GM19452 (cell line): ENCODE measurements around the gene PPP1CC.
"Not testable (repeated sequence)": the region's sequence is repeated elsewhere in the genome, so short reads cannot be mapped to it uniquely, and the experiment has no call there.

Source experiments
- ATAC-seq: cut with Tn5 transposase; IDR thresholded peaks from one replicate; pipeline ENCODE4 v1.9.1; 2021; ENCODE audit not compliant: unreplicated experiment

The PPP1CC gene

DNA sequence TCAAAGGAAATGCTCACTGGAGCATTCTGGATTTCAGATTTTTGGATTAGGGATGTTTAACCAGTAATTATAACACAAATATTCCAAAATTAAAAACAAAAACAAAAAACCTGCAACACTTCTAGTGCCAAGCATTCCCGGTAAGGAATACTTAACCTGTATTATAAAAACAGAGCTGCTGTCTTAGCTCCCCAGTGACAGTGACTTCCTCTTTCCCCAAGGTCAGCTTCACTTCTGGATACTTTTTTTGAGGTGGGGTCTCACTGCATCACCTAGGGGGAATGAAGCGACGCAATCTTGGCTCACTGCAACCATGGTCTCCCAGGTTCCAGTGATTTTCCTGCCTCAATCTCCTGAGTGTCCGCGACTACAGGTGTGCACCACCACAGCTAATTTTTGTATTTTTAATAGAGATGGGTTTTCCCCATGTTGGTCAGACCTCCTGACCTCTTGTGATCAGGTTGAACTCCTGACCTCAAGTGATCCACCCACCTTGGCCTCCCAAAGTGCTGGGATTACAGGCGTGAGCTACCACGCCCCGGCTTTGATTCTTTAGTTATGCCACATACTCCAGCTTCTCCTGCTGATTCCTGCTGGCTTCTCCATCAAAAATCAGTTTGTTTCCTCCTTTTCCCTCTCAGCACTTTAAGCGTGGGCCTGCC, 15.9 kb downstream of the PPP1CC start:
- no peak for ATAC-seq

DNA sequence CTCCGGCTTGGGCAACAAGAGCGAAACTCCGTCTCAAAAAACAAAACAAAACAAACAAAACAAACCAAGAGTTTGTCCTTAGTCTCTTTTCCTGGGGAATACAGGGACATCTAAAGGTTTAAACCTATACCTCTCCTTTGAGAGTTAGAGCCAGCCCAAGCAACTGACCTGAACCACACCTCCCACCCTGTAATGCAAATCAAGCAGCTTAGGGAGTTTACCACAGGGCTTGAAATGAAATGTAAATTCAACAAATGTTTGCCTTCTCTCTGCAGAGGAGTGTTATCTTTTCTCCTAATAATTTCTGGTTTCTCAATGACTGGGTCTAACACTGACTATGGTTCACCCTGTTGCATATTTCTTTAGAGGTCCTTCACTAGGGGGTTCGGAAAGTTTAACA, 16.7 kb downstream of the PPP1CC start:
- ATAC-seq, result no peak

DNA sequence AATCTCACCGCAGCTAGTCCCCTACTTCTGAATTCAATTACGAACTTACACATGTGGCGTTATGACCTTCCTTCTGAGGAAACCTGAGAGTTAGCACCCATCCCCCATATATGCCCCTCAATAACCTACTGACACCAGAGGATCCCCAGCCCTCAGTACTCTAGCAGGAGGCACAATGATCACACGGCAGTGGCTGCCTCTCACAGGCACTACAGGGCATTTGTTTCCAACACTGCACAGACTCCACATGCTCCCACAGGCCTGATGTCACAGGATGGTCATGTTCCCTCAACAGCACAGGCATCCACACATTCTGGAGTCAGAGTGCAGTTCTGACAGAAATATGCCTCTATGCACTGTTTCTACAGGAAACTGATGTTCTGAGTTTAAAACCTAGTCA, 17.4 kb downstream of the PPP1CC start:
- ATAC-seq, result no peak

DNA sequence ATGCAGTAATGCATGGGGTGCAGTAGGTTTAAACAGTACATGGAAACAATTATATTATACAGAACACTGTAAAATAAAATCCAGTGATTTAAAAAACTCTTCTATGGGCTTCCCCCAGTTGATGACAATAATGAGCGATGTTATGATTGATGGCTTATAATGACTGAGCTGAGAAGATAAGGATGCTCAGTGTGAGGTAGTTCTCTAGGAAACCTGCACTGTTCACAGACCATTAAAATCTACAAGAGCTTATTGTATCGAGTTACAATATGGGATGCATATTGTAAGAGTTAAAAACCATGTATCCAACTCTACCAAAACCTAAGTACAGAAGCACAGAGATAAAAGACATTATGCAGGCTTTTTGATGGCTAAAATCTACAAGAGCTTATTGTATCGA, 19.8 kb downstream of the PPP1CC start:
- ATAC-seq, result not testable (repeated sequence)

DNA sequence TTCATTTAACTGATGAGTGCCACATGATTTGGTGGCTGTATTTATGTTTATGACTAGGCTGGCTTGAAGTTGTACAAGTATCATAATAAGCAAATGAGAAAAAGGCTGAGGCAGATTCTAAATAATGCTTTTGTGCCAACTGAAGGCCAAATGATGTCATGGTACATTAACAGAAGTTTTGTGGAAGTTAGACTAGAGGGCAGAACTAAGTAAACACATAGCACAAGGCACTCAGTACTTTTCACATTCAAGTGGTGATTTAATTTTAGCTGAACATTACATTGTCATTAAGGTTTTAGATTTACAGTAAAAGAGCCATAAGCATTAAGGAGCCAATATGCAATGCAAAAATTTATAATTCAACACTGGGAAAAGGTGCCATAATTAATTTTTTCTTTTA, 21.1 kb downstream of the PPP1CC start:
- ATAC-seq, result no peak

DNA sequence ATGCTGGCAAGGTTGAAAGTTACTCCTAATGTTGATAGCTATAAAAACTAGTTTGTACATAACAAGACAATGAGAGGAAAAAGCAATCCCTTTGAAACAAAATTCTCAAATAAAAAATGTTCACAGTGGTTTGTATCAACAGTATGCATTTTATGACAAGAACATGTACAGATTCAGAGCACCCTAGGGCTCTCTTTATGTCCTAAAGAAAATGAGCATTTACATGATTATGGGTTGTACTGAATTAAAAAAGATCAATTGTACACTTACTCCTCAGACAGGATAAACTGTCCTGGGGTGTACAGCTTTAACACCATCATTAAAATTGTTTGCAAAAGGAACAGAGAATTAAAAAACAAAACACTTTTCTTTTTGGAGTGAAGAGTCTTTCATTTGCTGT, 22.2 kb downstream of the PPP1CC start:
- no peak for ATAC-seq

DNA sequence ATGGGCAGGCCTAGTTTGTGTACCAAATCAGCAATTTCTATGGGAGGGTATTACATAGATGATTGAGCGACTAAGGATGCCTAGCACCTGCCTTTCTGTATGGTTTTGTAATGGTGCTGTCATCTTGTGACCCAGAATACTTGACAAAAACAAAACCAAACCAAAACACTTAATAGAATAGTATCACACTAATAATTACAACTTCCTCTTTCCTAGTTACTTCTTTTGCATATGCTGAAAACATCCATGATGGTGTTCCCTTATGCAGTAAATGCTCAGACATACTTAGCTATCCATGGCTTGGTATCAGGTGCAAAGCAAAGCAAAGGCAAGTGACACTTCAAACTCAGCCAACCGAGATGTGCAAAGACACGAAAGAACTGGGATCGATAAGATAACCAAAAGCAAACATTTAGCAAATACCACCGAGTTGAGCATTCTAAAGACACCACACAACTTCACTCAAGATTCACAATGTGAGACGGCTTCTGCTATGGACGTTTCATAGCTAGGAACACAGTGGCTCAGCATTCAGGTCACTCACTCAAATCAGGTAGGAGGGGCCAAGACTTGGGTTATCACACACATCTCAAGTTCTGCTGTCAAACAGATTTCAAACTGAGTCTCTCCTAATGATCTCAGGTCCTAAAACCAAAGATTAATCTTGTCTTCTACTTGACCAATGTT, 24.3 kb downstream of the PPP1CC start:
- no peak for ATAC-seq

DNA sequence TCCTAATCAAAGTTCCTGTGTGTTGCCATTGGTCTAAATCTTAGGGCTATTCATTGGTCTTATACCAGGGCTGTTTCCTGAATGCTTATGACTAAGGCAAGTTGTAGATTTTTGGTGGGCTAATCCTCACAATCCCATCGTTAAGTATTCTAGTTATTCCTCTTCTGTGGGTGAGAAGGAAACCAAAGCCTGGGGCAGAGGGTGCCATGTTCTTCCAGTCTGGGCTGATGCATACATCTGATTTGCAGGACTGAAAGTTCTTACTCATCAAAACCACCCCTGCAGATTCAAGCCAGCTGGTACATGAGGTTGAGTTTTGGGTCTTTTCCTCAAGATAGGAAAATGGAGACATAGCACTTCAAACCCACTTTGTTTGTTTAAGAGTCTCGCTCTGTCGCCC, 25.7 kb downstream of the PPP1CC start:
- ATAC-seq, result no peak

DNA sequence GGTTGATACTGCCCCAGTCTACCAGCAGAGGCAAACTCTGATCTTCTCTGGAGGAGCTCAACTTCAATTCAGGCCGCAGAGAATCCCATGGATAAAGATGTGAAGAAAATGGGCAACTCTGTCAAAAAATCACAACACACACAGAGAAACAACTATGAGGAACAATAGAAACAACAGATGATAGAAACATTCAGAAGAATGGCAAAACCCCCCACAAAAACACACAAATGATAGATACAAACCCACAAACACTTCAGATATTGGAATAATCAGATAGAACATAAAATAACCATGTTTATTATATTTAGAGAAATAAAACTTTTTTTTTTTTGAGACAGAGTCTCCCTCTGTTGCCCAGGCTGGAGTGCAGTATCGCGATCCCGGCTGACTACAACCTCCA, 33.8 kb downstream of the PPP1CC start:
- ATAC-seq, result no peak

DNA sequence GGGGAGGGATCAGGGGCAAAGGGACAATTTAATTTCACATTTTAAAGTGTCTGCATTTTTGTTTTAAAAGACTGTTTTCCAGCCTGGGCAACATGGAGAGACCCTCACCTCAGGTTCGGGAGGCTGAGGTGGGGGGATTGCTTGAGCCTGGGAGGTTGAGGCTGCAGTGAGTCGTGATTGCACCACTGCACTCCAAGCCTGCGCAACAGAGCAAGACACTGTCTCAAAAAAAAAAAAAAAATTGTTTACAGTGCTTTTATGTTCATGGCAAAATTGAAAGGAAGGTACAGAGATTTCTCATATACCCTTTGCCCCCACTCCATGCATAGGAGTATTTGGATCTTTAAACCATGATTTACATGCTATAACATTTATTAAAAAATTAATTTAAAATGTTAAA, 37.4 kb downstream of the PPP1CC start:
- ATAC-seq, result no peak

DNA sequence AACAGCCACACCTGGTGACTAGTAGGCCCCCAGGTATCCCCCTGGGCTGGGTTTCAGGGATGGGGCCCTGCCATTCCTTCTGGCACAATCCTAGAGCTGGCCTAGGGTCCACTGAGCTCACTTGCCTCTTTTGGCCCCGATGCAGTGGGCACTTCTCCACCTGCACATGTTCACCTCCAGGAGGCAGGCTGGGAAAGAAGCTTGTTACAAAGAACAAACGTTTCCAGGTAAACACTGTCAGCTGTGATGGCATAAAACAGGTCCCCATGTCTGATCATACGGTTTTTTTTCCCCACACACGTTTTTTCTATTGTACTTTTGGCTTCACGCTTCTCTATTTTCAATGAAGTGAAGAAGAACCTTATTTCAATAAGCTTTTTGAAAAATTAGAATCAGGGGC, 37.9 kb downstream of the PPP1CC start:
- no peak for ATAC-seq

DNA sequence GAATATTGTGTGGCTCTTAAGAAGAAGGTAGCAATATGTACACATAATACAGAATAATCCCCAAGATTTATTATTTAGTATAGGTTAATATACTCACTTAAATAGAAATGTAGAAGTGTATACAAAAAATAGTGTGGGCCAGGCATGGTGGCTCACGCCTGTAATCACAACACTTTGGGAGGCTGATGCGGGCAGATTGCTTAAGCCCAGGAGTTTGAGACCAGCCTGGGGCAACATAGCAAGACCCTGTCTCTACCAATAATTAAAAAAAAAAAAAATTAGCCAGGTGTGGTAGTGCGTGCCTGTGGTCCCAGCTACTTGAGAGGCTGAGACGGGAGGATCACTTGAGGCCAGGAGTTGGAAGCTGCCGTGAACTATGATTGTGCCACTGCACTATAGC, 38.5 kb downstream of the PPP1CC start:
- no peak for ATAC-seq

DNA sequence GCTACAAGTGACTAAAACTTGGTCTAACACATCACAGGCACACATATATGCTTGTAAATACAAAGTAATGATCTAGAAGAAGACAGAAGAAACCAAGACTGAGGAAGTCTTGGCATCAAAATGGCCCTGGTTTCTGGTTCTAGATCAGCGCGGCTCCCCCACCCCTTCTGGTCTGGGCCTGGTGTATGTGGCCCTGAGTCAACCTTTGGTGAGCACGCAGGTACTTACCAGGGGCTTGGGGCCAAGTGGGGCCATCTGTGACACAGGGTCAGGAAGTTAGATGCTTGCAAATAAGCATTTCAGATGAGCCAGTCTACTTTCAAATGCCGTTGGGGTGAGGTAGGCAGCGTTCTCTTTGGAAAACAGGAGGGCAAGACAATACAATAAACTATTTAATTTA, 40.6 kb downstream of the PPP1CC start:
- no peak for ATAC-seq

DNA sequence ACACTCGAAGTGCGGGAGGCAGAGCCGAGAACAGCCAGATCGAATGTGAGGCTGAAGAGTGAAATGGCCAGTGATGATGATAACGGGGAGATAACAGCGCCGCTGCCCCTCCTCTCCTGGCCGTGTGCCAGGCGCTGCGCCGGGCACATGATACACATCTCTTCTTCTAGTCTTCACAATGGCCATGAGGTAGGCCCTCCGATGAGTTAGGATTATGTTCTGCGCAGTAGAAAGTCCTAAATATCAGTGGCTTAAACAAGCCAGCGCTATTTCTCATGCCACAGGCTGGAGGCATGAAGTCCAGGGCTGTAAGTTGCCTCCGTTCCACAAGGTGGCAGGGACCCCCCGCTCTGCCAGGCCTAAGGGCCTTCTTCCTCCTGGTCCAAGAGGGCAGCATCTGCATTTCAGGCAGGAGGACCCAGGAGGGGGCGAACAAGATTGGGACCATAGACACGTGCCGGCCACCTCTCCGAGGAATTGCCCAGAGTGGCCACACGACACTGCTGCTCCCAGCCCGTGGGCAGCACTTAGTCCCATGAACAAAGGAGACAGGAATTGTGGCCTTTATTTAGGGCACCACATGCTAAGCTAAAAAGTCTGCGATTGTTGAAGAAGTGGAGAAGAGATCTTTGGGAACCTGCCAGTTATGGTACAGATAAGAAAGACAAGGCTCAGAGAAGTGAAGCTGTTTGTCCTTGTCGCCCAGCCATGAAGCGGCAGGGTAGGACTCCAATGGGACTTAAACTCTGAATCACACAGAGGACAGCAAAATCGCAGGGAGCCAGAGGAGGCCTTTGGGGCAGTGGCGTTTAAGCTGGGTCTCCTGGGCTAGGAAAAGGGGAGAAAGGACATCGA, 42.9 kb downstream of the PPP1CC start:
- no peak for ATAC-seq

DNA sequence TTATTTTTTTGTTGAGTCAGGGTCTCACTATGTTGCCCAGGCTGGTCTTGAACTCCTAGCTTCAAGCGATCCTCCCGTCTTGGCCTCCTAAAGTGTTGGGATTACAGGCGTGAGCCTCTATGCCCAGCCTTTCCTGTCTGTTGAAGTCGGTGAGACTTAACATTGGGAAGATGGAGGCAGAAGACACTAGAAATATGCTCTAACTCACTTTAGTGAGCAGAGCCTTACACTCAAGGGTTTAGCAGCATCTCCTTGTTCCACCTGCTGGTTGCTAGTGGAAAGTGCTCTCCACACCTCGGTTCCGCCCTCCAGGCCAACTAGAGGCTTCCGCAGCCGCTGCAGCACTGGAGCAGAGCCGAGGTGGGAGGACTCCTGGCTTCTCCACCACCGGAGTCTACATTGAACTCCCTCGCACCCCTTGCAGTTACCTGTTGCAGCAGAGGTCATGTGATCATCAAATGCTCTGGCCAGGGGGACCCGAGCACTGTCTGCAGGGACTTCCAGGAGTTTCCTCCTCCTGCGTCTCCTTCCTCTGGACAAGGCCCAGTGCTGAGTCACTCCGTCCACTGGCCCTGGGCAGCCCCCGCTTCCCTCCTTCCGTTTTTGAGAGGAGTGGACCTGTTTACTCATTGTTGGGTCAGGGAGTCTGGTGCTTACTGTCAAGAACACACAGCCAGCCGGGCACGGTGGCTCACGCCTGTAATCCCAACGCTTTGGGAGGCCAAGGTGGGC, 44.4 kb downstream of the PPP1CC start:
- ATAC-seq, result peak; percentile 72

DNA sequence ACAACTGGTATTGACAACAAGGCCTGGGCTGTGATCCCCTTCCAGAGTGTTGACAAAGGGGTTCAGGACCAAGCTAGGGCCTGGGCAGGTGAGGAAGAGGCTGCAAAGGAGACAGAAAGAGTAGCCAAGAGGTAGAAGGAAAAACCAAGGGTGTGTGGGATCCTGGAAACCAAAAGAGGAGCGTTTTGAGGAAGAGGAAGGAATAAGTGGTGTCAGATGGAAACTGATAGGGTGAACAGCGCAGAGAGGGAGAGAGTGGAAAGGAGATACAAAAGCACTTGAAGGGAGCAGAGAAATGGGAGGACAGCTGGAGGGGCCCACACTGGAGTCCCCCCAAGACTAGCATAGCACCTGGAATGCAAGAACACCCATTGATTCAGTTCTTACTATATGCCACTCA, 45.5 kb downstream of the PPP1CC start:
- ATAC-seq, result no peak

DNA sequence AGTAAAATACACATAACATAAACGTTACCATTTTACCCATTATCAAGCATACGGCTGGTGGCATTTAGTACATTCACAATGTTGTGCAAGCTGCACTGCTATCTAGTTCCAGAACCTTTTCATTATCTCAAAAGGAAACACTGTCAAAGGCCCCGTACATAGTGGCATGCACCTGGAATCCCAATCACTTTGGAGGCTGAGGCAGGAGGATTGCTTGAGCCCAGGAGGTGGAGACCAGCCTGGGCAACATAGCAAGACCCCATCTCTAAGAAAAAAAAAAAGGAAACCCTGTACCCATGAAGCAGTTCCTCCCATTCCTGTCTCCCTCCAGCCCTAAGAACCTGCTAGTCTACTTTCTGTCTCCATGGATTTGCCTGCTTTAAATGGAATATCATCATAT, 46.4 kb downstream of the PPP1CC start:
- ATAC-seq, result no peak

DNA sequence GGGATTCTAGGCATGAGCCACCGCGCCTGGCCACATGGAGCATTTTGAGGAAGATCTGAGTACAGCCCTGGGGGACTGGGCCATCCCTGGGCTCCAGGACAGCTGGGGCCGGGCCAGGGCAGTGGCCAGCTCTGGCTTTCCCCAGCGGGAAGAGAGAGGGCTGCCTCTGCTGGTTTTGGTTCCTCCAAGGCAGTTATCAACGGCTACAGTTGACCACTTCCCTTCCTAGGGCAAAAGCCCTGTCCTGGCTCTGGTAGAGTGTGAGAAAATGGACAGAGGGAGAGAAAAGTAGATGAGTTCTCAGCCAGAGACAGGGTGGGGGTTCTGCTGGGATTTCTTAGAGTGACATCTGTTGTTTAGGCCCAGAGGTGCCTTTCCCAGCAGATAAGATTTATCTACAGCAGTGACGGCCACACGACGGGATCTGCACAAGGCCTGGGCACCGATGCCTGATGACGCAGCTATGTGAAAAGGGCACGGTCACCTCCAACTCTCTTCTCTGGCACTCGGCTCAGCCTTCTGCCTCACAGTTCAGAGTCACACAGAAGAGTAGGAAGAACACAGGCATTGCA, 48.3 kb downstream of the PPP1CC start:
- no peak for ATAC-seq

DNA sequence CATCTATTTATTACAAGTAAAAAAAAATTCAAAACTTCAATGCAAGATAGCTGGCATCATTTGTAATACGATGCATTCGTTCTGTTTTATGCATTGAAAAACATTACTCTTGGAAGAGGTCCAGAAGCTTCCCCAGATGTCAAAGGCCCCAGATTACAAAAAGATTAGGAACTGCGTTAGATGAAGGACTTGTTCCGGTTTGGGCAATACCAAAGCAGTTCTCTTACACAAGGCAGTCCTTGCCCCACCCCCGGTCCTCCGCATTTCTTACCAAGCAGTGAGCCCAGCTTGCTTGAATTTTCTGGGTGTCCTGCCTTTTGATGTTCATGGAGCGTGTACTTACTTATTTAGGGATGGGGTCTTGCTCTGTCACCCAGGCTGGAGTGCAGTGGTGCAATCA, 49.0 kb downstream of the PPP1CC start:
- no peak for ATAC-seq

DNA sequence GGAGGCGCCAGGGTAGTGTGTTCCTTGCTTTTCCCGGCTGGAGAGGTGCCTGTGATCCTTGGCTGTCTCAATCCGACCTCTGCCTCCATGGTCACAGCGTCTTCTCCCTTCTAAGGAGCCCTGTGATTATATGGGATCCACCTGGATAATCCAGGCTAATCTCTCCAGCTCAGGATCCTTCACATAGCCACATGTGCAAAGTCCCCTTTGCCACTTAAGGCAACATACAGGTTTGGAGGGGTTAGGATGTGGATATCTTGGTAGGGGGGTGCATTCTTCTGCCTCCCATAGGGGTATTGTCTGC, 52.6 kb downstream of the PPP1CC start:
- ATAC-seq, result no peak
